HPDE6-E6E7 (cell line): ENCODE data around the gene AVPR2.

Experiments
- DNase-seq: peaks from one replicate; pipeline ENCODE4 v3.0.0; 2011; ENCODE audit warnings: missing footprints; ENCODE audit errors: extremely low spot score

Gene AVPR2

GRCh38 chrX:153952373-153953026 lies 48.0 kb downstream of the AVPR2 start:
- DNase-seq, result no peak

DNA sequence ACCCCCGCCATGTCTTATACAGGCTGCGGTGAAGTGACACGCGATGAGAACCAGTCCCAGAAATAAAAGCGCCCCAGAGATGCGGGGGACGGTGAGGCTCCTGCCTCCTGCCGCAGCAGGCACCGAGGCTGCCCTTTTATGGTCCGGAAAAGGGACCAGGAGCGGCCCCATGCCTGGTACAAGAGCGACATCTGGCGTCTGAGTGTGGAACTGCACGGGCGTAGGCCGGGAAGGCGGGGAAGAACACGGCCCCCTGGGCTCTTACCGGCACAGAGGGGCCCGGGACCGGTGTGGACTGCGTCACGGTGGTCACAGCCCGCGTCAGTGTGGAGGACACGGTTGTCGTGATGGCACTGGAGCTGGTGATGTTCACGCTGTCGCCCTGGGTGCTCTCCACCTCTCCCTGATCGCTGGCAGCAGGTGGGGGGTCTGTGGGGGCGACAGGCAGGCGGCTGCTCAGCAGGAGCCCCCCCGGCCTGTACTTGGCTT lies 48.9 kb downstream of the AVPR2 start:
- DNase-seq, result peak; percentile 85

- DNase-seq, result no peak
Observed at GRCh38 chrX:153953892-153954557, 49.6 kb downstream of the AVPR2 start.

DNA sequence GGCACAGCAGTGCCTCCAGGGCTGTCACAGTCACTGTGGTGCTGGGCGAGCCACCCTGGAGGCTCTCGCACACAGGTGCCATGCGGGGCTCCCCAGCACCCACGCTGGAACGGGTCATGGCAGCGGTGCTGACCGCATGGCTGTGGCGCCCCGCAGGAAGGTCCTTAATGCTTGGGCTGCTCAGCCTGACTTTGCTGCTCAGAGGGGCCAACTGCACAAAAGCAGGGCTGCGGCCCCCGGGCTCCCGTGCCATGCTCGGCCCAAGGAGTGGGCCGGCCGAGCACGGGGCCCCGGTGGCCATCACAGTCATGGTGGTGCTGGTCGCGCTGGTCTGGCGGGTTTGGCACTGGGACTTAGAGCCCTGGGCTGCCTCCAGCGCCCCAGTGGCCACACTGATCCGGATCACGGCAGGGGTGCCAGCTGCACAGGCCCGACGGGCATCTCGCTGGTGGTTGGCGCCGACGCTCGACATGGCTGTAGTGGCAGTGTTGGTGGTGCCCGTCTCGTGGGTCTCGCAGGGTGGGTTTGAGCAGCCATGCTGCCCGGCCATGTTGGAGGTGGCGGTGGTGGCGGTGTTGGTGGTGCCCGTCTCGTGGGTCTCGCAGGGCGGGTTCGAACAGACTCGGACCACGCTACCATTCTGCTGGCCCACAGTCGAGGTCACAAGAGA lies 50.2 kb downstream of the AVPR2 start:
- DNase-seq, result no peak

DNA sequence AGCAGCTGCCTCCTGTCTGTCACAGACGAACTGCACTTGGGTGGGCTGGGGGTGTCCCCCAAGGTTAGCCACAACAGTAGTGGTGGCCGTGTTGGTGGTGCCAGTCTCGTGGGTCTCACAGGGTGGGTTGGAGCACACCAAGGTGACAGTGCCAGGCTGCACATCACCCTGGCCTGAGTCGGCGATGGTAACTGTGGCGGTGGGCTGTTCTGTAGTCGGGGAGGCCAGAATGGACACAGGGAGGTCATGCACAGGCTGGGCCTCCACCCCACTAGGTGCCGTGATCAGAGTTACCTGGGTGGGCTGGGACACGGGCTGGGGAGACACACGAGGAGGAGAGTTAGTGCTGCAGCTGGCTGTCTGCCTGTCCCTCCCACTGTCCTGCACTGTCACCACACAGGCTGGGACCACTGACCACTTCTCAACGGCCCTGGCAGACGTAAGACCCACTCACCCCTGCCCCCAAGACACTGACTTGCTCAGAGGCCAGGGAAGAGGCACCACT lies 50.8 kb downstream of the AVPR2 start:
- no peak for DNase-seq

DNA sequence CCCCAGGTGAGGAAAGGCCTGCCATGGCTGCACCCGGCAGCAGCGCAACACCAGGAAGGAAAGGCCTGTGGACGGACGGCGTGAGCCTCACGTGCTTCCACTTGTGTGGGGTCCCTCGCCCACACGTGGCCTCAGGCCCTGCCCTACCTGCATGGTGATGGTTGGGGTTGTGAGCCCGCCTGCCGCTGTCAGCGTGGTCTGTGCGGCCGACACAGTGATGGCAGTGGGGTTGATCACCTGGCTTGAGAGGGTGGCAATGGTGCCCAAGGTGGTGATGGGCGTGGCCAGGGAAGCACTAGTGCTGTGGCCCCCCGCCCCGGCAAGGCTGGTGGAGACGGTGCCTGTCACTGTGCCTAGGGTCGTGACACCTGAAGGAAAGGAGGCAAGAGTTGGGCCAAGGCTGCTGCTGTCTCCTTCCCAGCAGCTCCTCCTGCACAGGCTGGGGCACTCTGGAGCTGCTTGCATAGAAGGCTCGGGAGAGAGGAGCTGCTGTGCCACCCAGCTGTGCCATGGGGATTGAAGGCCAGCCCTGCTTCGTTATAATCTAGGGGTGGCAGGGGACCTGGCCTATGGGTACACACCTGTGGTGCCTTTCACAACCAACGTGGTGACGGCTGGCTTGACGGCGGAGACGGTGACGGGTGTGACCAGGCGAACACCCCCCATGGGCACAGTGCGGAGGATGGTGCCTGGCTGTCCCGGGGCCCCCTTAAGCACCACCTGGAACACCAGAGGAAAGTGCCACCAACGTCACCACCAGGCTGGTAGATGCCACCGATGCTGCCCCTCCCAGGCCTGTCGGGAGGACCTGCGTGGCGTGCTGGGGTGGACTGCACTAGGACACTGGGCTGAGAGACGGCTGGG lies 51.8 kb downstream of the AVPR2 start:
- no peak for DNase-seq
